GM12878 (cell line): Measurements from ENCODE around the gene AHCY.

ENCODE experiments used
- BMI1 ChIP-seq: fragments of 450-650 bp; IDR thresholded peaks from 2 replicates; pipeline ENCODE4 v1.6.1; 2016; ENCODE audit warnings: mild to moderate bottlenecking, moderate library complexity, borderline replicate concordance
- CHD2 ChIP-seq: IDR thresholded peaks from 2 replicates; pipeline ENCODE4 v1.6.1; 2011; ENCODE audit warnings: low read depth, low read length, improper control_type of control experiment, borderline replicate concordance
- CREM ChIP-seq: IDR thresholded peaks from 2 replicates; pipeline ENCODE4 v1.6.1; 2014; ENCODE audit warnings: antibody characterized with exemption, low read depth
- EZH2 ChIP-seq: IDR thresholded peaks from 2 replicates; pipeline ENCODE4 v1.6.1; 2012; ENCODE audit warnings: low read depth, mild to moderate bottlenecking, control low read depth, inconsistent platforms, low read length, borderline replicate concordance; ENCODE audit not compliant: control insufficient read depth
- FOXM1 ChIP-seq: IDR thresholded peaks from 2 replicates; pipeline ENCODE4 v1.6.1; 2012; ENCODE audit warnings: low read depth, mild to moderate bottlenecking, inconsistent platforms, low read length, moderate library complexity
- NBN ChIP-seq: fragments of 450-650 bp; IDR thresholded peaks from 2 replicates; pipeline ENCODE4 v1.6.1; 2016
- RFX5 ChIP-seq: IDR thresholded peaks from 2 replicates; pipeline ENCODE4 v1.6.1; 2011; ENCODE audit warnings: low read depth, low read length, improper control_type of control experiment
- TARDBP ChIP-seq: IDR thresholded peaks from 2 replicates; pipeline ENCODE4 v1.6.1; 2016; ENCODE audit warnings: borderline replicate concordance
- TF ChIP-seq, protein P1 (sequence below): fragments of 450-650 bp; IDR thresholded peaks from 2 replicates; pipeline ENCODE4 v1.6.1; 2016; ENCODE audit warnings: mild to moderate bottlenecking
- TF ChIP-seq, protein P2 (sequence below): IDR thresholded peaks from 2 replicates; pipeline ENCODE4 v1.6.1; 2012; ENCODE audit warnings: low read depth, low read length, improper control_type of control experiment
- TF ChIP-seq, protein P3 (sequence below): IDR thresholded peaks from 2 replicates; pipeline ENCODE4 v1.6.1; 2012; ENCODE audit warnings: mild to moderate bottlenecking, low read depth, low read length
- TF ChIP-seq, protein P4 (sequence below), 3 experiments: IDR thresholded peaks in 2 of 3; conservative IDR thresholded peaks in 1 of 3; 2 replicates each; pipeline ENCODE4 v1.5.1; 2011; ENCODE audit warnings: low read depth in 3 of 3, low read length in 3 of 3, mild to moderate bottlenecking in 3 of 3, control low read depth in 2 of 3, moderate library complexity in 2 of 3, inconsistent platforms in 1 of 3, mixed read lengths in 1 of 3; ENCODE audit not compliant: control insufficient read depth in 2 of 3, insufficient read depth in 1 of 3; ENCODE audit errors: extremely low read depth in 1 of 3
- TF ChIP-seq, protein P5 (sequence below): fragments of 150-350 bp; IDR thresholded peaks from 2 replicates; pipeline ENCODE4 v1.6.1; 2016; ENCODE audit warnings: low read depth, low read length

DNA sequence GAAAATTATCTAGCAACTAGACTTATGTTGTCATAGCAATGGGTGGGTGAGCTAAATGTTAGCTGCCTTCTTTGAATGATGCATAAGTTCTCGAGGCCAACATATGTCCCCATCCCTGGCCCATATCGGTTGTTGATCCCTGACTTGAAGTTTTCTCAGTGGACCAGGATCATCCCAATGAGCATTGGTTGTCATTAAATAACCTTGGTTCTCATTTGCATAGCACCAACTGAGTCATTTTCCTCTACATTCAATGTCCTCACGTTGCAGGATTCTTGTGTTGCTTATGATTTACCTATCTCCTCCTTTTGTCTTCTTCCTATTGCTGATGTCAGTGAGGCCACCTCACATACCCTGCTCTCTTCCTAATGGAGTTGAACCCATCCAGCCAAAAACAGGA is 12.1 kb upstream of the AHCY start:
- TF ChIP-seq, protein P1, sequence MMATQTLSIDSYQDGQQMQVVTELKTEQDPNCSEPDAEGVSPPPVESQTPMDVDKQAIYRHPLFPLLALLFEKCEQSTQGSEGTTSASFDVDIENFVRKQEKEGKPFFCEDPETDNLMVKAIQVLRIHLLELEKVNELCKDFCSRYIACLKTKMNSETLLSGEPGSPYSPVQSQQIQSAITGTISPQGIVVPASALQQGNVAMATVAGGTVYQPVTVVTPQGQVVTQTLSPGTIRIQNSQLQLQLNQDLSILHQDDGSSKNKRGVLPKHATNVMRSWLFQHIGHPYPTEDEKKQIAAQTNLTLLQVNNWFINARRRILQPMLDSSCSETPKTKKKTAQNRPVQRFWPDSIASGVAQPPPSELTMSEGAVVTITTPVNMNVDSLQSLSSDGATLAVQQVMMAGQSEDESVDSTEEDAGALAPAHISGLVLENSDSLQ = no peak
- TF ChIP-seq, protein P2, sequence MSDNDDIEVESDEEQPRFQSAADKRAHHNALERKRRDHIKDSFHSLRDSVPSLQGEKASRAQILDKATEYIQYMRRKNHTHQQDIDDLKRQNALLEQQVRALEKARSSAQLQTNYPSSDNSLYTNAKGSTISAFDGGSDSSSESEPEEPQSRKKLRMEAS = no peak
- TF ChIP-seq NBN (no peak), EZH2 (no peak), RFX5 (no peak), FOXM1 (no peak), CHD2 (no peak), BMI1 (no peak), CREM (no peak), TARDBP (no peak)
- TF ChIP-seq, protein P3, sequence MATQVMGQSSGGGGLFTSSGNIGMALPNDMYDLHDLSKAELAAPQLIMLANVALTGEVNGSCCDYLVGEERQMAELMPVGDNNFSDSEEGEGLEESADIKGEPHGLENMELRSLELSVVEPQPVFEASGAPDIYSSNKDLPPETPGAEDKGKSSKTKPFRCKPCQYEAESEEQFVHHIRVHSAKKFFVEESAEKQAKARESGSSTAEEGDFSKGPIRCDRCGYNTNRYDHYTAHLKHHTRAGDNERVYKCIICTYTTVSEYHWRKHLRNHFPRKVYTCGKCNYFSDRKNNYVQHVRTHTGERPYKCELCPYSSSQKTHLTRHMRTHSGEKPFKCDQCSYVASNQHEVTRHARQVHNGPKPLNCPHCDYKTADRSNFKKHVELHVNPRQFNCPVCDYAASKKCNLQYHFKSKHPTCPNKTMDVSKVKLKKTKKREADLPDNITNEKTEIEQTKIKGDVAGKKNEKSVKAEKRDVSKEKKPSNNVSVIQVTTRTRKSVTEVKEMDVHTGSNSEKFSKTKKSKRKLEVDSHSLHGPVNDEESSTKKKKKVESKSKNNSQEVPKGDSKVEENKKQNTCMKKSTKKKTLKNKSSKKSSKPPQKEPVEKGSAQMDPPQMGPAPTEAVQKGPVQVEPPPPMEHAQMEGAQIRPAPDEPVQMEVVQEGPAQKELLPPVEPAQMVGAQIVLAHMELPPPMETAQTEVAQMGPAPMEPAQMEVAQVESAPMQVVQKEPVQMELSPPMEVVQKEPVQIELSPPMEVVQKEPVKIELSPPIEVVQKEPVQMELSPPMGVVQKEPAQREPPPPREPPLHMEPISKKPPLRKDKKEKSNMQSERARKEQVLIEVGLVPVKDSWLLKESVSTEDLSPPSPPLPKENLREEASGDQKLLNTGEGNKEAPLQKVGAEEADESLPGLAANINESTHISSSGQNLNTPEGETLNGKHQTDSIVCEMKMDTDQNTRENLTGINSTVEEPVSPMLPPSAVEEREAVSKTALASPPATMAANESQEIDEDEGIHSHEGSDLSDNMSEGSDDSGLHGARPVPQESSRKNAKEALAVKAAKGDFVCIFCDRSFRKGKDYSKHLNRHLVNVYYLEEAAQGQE = no peak
- TF ChIP-seq, protein P4, sequence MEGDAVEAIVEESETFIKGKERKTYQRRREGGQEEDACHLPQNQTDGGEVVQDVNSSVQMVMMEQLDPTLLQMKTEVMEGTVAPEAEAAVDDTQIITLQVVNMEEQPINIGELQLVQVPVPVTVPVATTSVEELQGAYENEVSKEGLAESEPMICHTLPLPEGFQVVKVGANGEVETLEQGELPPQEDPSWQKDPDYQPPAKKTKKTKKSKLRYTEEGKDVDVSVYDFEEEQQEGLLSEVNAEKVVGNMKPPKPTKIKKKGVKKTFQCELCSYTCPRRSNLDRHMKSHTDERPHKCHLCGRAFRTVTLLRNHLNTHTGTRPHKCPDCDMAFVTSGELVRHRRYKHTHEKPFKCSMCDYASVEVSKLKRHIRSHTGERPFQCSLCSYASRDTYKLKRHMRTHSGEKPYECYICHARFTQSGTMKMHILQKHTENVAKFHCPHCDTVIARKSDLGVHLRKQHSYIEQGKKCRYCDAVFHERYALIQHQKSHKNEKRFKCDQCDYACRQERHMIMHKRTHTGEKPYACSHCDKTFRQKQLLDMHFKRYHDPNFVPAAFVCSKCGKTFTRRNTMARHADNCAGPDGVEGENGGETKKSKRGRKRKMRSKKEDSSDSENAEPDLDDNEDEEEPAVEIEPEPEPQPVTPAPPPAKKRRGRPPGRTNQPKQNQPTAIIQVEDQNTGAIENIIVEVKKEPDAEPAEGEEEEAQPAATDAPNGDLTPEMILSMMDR (IDR thresholded peaks at IDR 0.05 in 2 of 3, conservative IDR thresholded peaks at IDR 0.05 in 1 of 3; ENCODE audit: control insufficient read depth in 2 of 3, extremely low read depth in 1 of 3, insufficient read depth in 1 of 3, low read depth in 3 of 3, low read length in 3 of 3) = no peak
- TF ChIP-seq, protein P5, sequence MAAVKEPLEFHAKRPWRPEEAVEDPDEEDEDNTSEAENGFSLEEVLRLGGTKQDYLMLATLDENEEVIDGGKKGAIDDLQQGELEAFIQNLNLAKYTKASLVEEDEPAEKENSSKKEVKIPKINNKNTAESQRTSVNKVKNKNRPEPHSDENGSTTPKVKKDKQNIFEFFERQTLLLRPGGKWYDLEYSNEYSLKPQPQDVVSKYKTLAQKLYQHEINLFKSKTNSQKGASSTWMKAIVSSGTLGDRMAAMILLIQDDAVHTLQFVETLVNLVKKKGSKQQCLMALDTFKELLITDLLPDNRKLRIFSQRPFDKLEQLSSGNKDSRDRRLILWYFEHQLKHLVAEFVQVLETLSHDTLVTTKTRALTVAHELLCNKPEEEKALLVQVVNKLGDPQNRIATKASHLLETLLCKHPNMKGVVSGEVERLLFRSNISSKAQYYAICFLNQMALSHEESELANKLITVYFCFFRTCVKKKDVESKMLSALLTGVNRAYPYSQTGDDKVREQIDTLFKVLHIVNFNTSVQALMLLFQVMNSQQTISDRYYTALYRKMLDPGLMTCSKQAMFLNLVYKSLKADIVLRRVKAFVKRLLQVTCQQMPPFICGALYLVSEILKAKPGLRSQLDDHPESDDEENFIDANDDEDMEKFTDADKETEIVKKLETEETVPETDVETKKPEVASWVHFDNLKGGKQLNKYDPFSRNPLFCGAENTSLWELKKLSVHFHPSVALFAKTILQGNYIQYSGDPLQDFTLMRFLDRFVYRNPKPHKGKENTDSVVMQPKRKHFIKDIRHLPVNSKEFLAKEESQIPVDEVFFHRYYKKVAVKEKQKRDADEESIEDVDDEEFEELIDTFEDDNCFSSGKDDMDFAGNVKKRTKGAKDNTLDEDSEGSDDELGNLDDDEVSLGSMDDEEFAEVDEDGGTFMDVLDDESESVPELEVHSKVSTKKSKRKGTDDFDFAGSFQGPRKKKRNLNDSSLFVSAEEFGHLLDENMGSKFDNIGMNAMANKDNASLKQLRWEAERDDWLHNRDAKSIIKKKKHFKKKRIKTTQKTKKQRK = no peak
